Measurements from ENCODE around the gene KLHL30. TPM values are rescaled to one million over a fixed set of nuclear protein-coding genes. Genes with fewer than 3 reads are reported as not detected.

The KLHL30 gene
- total and polyA plus RNA-seq, 12 donors: 0.10 to 4.3 (median 0.16) TPM; not detected in 4

GRCh38 chr2:238143239-238143951 lies 4.9 kb downstream of the KLHL30 start:
- no peak overlapping the region for H3K4me3 ChIP-seq
- no peak for TF ChIP-seq CTCF (IDR thresholded peaks at IDR 0.05)
- no peak for TF ChIP-seq POLR2A (IDR thresholded peaks at IDR 0.05)
- H3K27me3 ChIP-seq: no peaks in the 10 kb centered on the region
- intact Hi-C loops (cut with DNase I): no loop called here
- H3K27ac ChIP-seq: no peak overlapping the region
- no peaks in the 10 kb centered on the region for H3K9me3 ChIP-seq (replicated peaks in 1 of 3)
- H3K4me1 ChIP-seq (replicated peaks in 1 of 2): no peaks in the 10 kb centered on the region
- 55 to 66% (median 60%) methylated on average over 9 to 20 of the region's 20 CpGs for WGBS, 4 donors
- no peaks in the 10 kb centered on the region for H3K36me3 ChIP-seq (replicated peaks in 1 of 2)
- peak in 3 of 7 donors; percentile 33 to 50 (median 33) for DNase-seq

GRCh38 chr2:238144262-238144661 lies 5.8 kb downstream of the KLHL30 start:
- 82 to 100% (median 86%) methylated on average over 2 to 5 of the region's 5 CpGs for WGBS, 4 donors
- Histone ChIP-seq H3K9me3 (replicated peaks in 1 of 3) (no peaks in the 10 kb centered on the region), H3K4me3 (no peak overlapping the region), H3K27me3 (no peaks in the 10 kb centered on the region), H3K36me3 (replicated peaks in 1 of 2) (no peaks in the 10 kb centered on the region), H3K4me1 (replicated peaks in 1 of 2) (no peaks in the 10 kb centered on the region), H3K27ac (no peak overlapping the region)
- TF ChIP-seq CTCF (IDR thresholded peaks at IDR 0.05) (no peak), POLR2A (IDR thresholded peaks at IDR 0.05) (no peak)
- intact Hi-C loops (cut with DNase I): no loop called here
- no peak for DNase-seq

GRCh38 chr2:238145046-238145445 lies 6.6 kb downstream of the KLHL30 start:
- no peaks in the 10 kb centered on the region for H3K4me1 ChIP-seq (replicated peaks in 1 of 2)
- no peak overlapping the region for H3K27ac ChIP-seq
- TF ChIP-seq CTCF (IDR thresholded peaks at IDR 0.05) (no peak), POLR2A (IDR thresholded peaks at IDR 0.05) (no peak)
- H3K36me3 ChIP-seq (replicated peaks in 1 of 2): no peaks in the 10 kb centered on the region
- DNase-seq: no peak
- no peaks in the 10 kb centered on the region for H3K9me3 ChIP-seq (replicated peaks in 1 of 3)
- no peak overlapping the region for H3K4me3 ChIP-seq
- intact Hi-C loops (cut with DNase I): no loop called here
- 79 to 92% (median 89%) methylated on average over 4 to 12 of the region's 12 CpGs for WGBS, 4 donors
- H3K27me3 ChIP-seq: no peaks in the 10 kb centered on the region

- Histone ChIP-seq H3K27ac (no peak overlapping the region), H3K36me3 (replicated peaks in 1 of 2) (no peaks in the 10 kb centered on the region), H3K9me3 (replicated peaks in 1 of 3) (no peaks in the 10 kb centered on the region), H3K4me1 (replicated peaks in 1 of 2) (no peaks in the 10 kb centered on the region), H3K4me3 (no peak overlapping the region), H3K27me3 (no peaks in the 10 kb centered on the region)
- 74 to 94% (median 85%) methylated on average over 4 to 12 of the region's 12 CpGs for WGBS, 4 donors
- DNase-seq: no peak
- TF ChIP-seq POLR2A (IDR thresholded peaks at IDR 0.05) (no peak), CTCF (IDR thresholded peaks at IDR 0.05) (no peak)
- intact Hi-C loops (cut with DNase I): no loop called here
Observed at GRCh38 chr2:238145851-238146250, 7.4 kb downstream of the KLHL30 start.

Data from adrenal gland (tissue), 12 donors.